Vagina (tissue), 2 donors: Measurements from ENCODE around the gene SH3YL1.

Source experiments
- POLR2A ChIP-seq, 2 donors: fragments of 450-650 bp; IDR thresholded peaks; one replicate each; pipeline ENCODE4 v1.6.1; 2017; ENCODE audit warnings: antibody characterized with exemption in 2 of 2, mild to moderate bottlenecking in 2 of 2, moderate library complexity in 2 of 2
- POLR2AphosphoS5 ChIP-seq, 2 donors: sonication (generic); formaldehyde crosslinking; IDR thresholded peaks; one replicate each; pipeline ENCODE4 v1.9.0; 2017; ENCODE audit warnings: antibody characterized with exemption in 2 of 2, mild to moderate bottlenecking in 2 of 2, low read depth in 1 of 2; ENCODE audit not compliant: insufficient read depth in 1 of 2
- TF ChIP-seq, protein P1 (sequence below), 3 experiments: fragments of 450-650 bp in 2 of 3; fragments of 200-600 bp in 1 of 3; sonication (generic) in 1 of 3; IDR thresholded peaks; one replicate each; pipeline ENCODE4 v1.5.1; 2017 to 2019; ENCODE audit warnings: antibody characterized with exemption in 3 of 3, mild to moderate bottlenecking in 2 of 3, moderate library complexity in 2 of 3

DNA sequence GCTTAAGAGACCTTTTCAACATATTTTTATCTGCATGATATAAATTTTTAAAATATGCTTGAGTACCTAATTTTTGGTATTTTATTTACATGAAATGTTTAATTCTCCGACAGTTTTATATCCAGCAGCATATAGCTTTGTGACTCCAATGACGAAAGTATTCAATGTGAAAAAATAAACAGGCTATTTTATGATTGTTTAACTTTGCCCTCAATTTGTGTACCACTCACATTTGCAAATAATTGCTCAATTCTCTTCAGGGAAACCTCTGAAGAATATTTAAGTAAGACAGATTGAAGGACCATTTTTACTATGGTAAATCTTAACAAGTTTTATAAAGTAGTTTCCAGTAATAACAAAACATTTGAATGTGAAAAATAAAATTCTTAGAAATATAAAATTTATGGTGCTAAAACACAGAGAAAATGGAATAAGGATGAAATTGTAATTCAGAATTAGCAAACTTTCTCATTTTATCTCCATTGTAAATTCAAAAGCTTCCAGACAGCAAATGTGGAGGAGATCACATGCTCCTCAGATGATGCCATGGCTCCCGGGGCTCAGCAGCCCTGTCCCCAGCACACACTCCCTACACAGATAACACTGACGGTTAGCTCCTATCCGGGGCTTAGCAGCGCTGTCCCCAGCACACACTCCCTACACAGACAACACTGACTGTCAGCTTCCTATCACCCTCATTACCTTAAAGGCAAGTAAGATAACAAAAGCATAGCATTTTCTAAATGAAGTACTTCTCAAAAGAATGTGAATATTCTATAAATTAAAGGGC, 39.7 kb downstream of the SH3YL1 start:
- TF ChIP-seq POLR2AphosphoS5 (IDR thresholded peaks at IDR 0.05; ENCODE audit: insufficient read depth in 1 of 2, low read depth in 1 of 2), result no peak
- TF ChIP-seq, protein P1, sequence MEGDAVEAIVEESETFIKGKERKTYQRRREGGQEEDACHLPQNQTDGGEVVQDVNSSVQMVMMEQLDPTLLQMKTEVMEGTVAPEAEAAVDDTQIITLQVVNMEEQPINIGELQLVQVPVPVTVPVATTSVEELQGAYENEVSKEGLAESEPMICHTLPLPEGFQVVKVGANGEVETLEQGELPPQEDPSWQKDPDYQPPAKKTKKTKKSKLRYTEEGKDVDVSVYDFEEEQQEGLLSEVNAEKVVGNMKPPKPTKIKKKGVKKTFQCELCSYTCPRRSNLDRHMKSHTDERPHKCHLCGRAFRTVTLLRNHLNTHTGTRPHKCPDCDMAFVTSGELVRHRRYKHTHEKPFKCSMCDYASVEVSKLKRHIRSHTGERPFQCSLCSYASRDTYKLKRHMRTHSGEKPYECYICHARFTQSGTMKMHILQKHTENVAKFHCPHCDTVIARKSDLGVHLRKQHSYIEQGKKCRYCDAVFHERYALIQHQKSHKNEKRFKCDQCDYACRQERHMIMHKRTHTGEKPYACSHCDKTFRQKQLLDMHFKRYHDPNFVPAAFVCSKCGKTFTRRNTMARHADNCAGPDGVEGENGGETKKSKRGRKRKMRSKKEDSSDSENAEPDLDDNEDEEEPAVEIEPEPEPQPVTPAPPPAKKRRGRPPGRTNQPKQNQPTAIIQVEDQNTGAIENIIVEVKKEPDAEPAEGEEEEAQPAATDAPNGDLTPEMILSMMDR (IDR thresholded peaks at IDR 0.05), result no peak
- TF ChIP-seq POLR2A (IDR thresholded peaks at IDR 0.05), result no peak
